Central memory CD4-positive, alpha-beta T cell (primary cell): ENCODE results near the gene RAD51B.
"Not testable (repeated sequence)": the region's sequence is repeated elsewhere in the genome, so short reads cannot be mapped to it uniquely, and the experiment has no call there.

Source experiments
- DNase-seq: peaks from one replicate; pipeline ENCODE4 v3.0.0; 2022

The RAD51B gene

GRCh38 chr14:68748691-68749090 is 929.1 kb downstream of the RAD51B start:
- no peak for DNase-seq

- DNase-seq = no peak
These were observed 930.2 kb downstream of the RAD51B start for GRCh38 chr14:68749487-68750475.

- DNase-seq = no peak
These were observed 932.9 kb downstream of the RAD51B start for GRCh38 chr14:68752271-68753006.

- DNase-seq = no peak
These were observed 934.1 kb downstream of the RAD51B start for GRCh38 chr14:68753690-68754089.

- DNase-seq = no peak
These were observed 935.4 kb downstream of the RAD51B start for GRCh38 chr14:68755016-68755353.

- no peak for DNase-seq
These were observed 936.5 kb downstream of the RAD51B start for GRCh38 chr14:68756000-68756481.

- no peak for DNase-seq
These were observed 937.2 kb downstream of the RAD51B start for GRCh38 chr14:68756734-68757133.

GRCh38 chr14:68757618-68758081 is 938.1 kb downstream of the RAD51B start:
- no peak for DNase-seq

GRCh38 chr14:68758301-68758700 is 938.7 kb downstream of the RAD51B start:
- DNase-seq = no peak

- no peak for DNase-seq
These were observed 939.5 kb downstream of the RAD51B start for GRCh38 chr14:68759017-68759560.

- no peak for DNase-seq
These were observed 940.4 kb downstream of the RAD51B start for GRCh38 chr14:68759937-68760336.

- no peak for DNase-seq
These were observed 941.2 kb downstream of the RAD51B start for GRCh38 chr14:68760761-68761160.

GRCh38 chr14:68761391-68761790 is 941.8 kb downstream of the RAD51B start:
- no peak for DNase-seq

GRCh38 chr14:68762953-68763764 is 943.6 kb downstream of the RAD51B start:
- DNase-seq = no peak

- DNase-seq = not testable (repeated sequence)
These were observed 944.3 kb downstream of the RAD51B start for GRCh38 chr14:68763843-68764242.

- DNase-seq = no peak
These were observed 947.0 kb downstream of the RAD51B start for GRCh38 chr14:68766299-68767247.

- no peak for DNase-seq
These were observed 947.7 kb downstream of the RAD51B start for GRCh38 chr14:68767248-68767645.

- DNase-seq = no peak
These were observed 948.7 kb downstream of the RAD51B start for GRCh38 chr14:68768316-68768715.

GRCh38 chr14:68770051-68770450 is 950.5 kb downstream of the RAD51B start:
- no peak for DNase-seq

GRCh38 chr14:68770553-68771286 is 951.1 kb downstream of the RAD51B start:
- no peak for DNase-seq
